GM12891 (cell line): ENCODE data around the gene MS4A10.

Source experiments
- POLR2A ChIP-seq: IDR thresholded peaks from 2 replicates; pipeline ENCODE4 v1.6.1; 2011; ENCODE audit warnings: low read depth, low read length, control low read depth
- POLR2AphosphoS5 ChIP-seq: IDR thresholded peaks from 2 replicates; pipeline ENCODE4 v1.6.1; 2011; ENCODE audit warnings: low read depth, low read length, control low read depth

- TF ChIP-seq POLR2A, result no peak
- no peak for TF ChIP-seq POLR2AphosphoS5
Observed at GRCh38 chr11:60795291-60795690, 10.2 kb downstream of the MS4A10 start.
